GM12872 (cell line): ENCODE results near the gene ADCY1.

Source experiments
- CTCF ChIP-seq: IDR thresholded peaks from 3 replicates; pipeline ENCODE4 v1.5.1; 2011; ENCODE audit warnings: low read depth, mild to moderate bottlenecking, low read length, moderate library complexity; ENCODE audit not compliant: insufficient read depth

ADCY1 gene

DNA sequence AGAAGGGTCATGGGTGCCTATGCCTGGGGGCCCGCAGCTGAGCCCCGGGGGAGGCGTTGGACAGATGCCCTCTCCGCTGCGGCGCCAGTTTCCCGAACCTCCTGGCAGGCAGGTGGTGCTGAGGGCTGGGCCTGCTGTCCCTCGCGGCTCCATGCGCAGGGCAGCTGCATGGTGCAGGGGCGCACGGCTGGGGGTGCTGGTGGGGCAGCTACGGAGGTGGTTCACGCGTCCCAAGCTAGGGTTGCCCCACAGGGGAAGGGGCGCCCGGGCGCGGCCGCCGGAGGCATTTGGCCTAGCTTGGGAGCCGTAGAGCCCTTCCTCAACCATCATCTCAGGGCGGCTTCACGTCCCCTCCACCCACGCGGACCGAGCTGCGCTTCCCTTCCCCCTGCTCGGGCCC is 152.7 kb downstream of the ADCY1 start:
- no peak for TF ChIP-seq CTCF
